ENCODE measurements around the gene SESN1.
"Not testable (repeated sequence)": the region's sequence is repeated elsewhere in the genome, so short reads cannot be mapped to it uniquely, and the experiment has no call there.

SESN1 gene

DNA sequence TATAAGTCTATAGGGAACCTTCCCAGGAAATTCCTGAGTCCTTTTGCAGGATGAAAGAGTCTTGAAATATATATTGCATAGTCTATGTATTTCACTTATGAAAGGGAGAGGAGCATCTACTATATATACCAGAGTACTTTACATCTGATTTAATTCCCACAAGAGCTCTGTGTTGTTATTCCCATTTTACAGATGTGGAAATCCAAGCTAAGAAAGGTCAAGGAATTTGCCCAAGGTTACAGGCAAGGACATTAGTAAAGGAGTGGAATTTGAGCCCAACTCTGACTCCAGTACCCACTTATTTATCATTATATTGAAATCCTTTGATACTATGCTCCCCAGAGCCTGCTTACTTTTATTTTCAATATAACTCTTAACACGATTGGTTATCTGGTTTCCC, 2.6 kb downstream of the SESN1 start:
- FAIRE-seq: no peak
- no peak for TF ChIP-seq POLR2A (IDR thresholded peaks at IDR 0.05; ENCODE audit: low read depth, low read length)
- TF ChIP-seq POLR2AphosphoS5 (IDR thresholded peaks at IDR 0.05; ENCODE audit: low read depth, low read length): no peak
- no peak for TF ChIP-seq TAF1 (IDR thresholded peaks at IDR 0.05; ENCODE audit: borderline replicate concordance, low read depth, low read length)
- no peak for DNase-seq (ENCODE audit: insufficient read length)

DNA sequence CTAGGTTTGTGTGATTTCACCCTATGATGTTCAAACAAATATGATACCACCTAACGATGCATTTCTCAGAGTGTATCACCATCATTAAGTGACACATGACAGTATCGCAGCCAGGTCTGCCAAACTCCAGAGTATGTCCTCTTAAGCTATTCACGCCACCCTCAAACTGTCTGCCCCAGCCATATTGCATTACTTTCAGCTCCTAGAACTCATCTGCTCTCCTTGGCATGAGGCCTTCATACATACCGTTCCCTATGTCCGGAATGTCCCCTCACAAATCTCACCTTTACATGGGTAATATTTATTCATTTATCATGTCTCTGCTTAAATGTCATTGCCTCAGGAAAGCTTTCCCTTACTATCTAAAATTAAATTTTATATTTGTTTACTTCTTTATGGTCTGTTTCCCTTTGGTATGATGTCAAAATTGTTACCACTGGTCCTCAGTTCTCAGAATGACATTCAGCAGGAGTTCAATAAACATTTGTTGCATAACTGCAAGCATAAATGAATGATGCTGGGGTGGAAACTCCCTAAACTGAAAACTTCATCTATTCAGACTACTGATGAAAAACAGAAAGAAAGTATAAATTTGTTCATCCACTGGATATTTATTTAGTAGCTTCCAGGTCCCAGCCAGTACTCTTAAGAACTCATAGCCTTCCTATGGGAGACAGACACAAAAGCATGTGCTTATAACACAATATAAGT, 3.2 kb downstream of the SESN1 start:
- FAIRE-seq (no peak), DNase-seq (ENCODE audit: insufficient read length) (no peak)
- TF ChIP-seq TAF1 (IDR thresholded peaks at IDR 0.05; ENCODE audit: borderline replicate concordance, low read depth, low read length): no peak
- no peak for TF ChIP-seq POLR2AphosphoS5 (IDR thresholded peaks at IDR 0.05; ENCODE audit: low read depth, low read length)
- TF ChIP-seq POLR2A (IDR thresholded peaks at IDR 0.05; ENCODE audit: low read depth, low read length): no peak

- TF ChIP-seq POLR2AphosphoS5 (IDR thresholded peaks at IDR 0.05; ENCODE audit: low read depth, low read length): no peak
- TF ChIP-seq TAF1 (IDR thresholded peaks at IDR 0.05; ENCODE audit: borderline replicate concordance, low read depth, low read length): no peak
- no peak for TF ChIP-seq POLR2A (IDR thresholded peaks at IDR 0.05; ENCODE audit: low read depth, low read length)
- DNase-seq (ENCODE audit: insufficient read length) (no peak), FAIRE-seq (no peak)
These were observed 5.7 kb downstream of the SESN1 start for GRCh38 chr6:109088995-109089394.

DNA sequence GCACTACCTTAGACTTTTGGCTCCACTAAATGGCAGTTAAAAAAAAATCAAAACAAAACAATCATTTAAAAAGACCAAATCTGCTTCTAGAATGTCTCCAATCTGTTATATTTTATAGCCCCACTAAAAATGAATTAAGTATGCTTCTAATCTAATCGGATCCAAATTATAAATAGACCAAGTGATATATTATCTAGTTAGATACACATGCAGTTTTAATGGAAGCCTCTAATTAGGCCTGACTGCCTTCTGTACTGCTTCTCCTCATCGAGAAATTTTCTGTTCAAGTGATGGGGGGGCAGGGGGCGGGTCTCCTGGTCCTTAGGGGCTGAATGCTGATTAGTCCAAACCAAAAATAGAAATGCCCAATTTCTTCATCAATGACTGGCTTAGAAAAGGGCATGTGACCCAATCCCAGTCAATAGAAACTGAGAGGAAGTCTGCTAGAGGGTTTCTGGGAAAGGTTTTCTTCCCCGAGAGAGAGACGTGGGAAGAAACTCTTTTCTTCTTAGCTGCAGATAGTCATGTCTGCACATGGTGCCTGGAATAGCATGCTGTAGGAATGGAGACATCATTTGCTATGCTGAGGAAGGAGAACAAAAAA, 6.9 kb downstream of the SESN1 start:
- DNase-seq (ENCODE audit: insufficient read length) (no peak), FAIRE-seq (no peak)
- TF ChIP-seq POLR2AphosphoS5 (IDR thresholded peaks at IDR 0.05; ENCODE audit: low read depth, low read length): no peak
- no peak for TF ChIP-seq POLR2A (IDR thresholded peaks at IDR 0.05; ENCODE audit: low read depth, low read length)
- TF ChIP-seq TAF1 (IDR thresholded peaks at IDR 0.05; ENCODE audit: borderline replicate concordance, low read depth, low read length): no peak

- not testable (repeated sequence) for DNase-seq (ENCODE audit: insufficient read length); FAIRE-seq
These were observed 10.5 kb downstream of the SESN1 start for GRCh38 chr6:109084146-109084545.

GRCh38 chr6:109083657-109084056, 11.0 kb downstream of the SESN1 start:
- TF ChIP-seq POLR2A (IDR thresholded peaks at IDR 0.05; ENCODE audit: low read depth, low read length) (no peak), TAF1 (IDR thresholded peaks at IDR 0.05; ENCODE audit: borderline replicate concordance, low read depth, low read length) (no peak), POLR2AphosphoS5 (IDR thresholded peaks at IDR 0.05; ENCODE audit: low read depth, low read length) (no peak)
- no peak for DNase-seq (ENCODE audit: insufficient read length)
- FAIRE-seq: peak; percentile 27

- DNase-seq (ENCODE audit: insufficient read length) (no peak), FAIRE-seq (peak; percentile 50)
- TF ChIP-seq TAF1 (IDR thresholded peaks at IDR 0.05; ENCODE audit: borderline replicate concordance, low read depth, low read length): no peak
- no peak for TF ChIP-seq POLR2AphosphoS5 (IDR thresholded peaks at IDR 0.05; ENCODE audit: low read depth, low read length)
- TF ChIP-seq POLR2A (IDR thresholded peaks at IDR 0.05; ENCODE audit: low read depth, low read length): no peak
These were observed 12.5 kb downstream of the SESN1 start for GRCh38 chr6:109082188-109082577.

GRCh38 chr6:109081516-109082187, 13.0 kb downstream of the SESN1 start:
- no peak for TF ChIP-seq POLR2AphosphoS5 (IDR thresholded peaks at IDR 0.05; ENCODE audit: low read depth, low read length)
- no peak for TF ChIP-seq POLR2A (IDR thresholded peaks at IDR 0.05; ENCODE audit: low read depth, low read length)
- no peak for TF ChIP-seq TAF1 (IDR thresholded peaks at IDR 0.05; ENCODE audit: borderline replicate concordance, low read depth, low read length)
- FAIRE-seq (no peak), DNase-seq (ENCODE audit: insufficient read length) (no peak)

DNA sequence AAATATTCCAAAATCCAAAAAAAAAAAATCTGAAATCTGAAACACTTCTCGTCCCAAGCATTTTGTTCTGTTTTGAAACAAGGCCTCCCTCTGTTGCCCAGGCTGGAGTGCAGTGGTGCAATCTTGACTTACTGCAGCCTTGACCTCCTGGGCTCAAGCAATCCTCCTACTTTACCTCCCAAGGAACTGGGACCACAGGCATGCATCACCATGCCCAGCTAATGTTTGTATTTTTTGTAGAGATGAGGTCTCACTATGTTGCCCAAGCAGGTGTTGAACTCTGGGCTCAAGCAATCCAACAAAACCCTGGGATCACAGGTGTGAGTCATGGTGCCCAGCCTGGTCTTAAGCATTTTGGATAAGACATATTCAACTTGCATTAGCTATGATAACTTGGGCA, 13.6 kb downstream of the SESN1 start:
- no peak for DNase-seq (ENCODE audit: insufficient read length)
- FAIRE-seq: no peak
- TF ChIP-seq POLR2AphosphoS5 (IDR thresholded peaks at IDR 0.05; ENCODE audit: low read depth, low read length): no peak
- TF ChIP-seq POLR2A (IDR thresholded peaks at IDR 0.05; ENCODE audit: low read depth, low read length): no peak
- no peak for TF ChIP-seq TAF1 (IDR thresholded peaks at IDR 0.05; ENCODE audit: borderline replicate concordance, low read depth, low read length)

- no peak for DNase-seq (ENCODE audit: insufficient read length)
- TF ChIP-seq TAF1 (IDR thresholded peaks at IDR 0.05; ENCODE audit: borderline replicate concordance, low read depth, low read length) (no peak), POLR2A (IDR thresholded peaks at IDR 0.05; ENCODE audit: low read depth, low read length) (no peak), POLR2AphosphoS5 (IDR thresholded peaks at IDR 0.05; ENCODE audit: low read depth, low read length) (no peak)
- FAIRE-seq: no peak
These were observed 14.7 kb downstream of the SESN1 start for GRCh38 chr6:109079981-109080380.

DNA sequence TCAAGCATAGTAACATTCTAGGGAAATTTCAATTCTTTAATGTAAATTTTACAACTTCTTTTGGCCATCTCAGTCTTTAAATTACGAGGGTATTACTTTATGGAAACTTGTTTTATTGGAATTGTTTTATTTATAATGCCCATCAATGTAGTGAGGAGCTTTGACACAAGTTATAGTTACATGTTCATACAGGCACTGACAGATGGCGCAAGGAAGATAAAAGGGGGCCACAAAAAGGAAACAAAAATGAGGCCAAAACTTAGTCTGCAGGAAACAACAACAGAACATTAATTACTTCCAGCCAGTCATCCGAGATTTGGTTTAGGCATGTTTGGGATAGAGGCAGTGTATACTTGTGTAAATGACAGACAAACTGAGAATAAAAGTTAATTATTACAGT, 18.3 kb downstream of the SESN1 start:
- FAIRE-seq (no peak), DNase-seq (ENCODE audit: insufficient read length) (no peak)
- TF ChIP-seq TAF1 (IDR thresholded peaks at IDR 0.05; ENCODE audit: borderline replicate concordance, low read depth, low read length): no peak
- no peak for TF ChIP-seq POLR2A (IDR thresholded peaks at IDR 0.05; ENCODE audit: low read depth, low read length)
- TF ChIP-seq POLR2AphosphoS5 (IDR thresholded peaks at IDR 0.05; ENCODE audit: low read depth, low read length): no peak

- TF ChIP-seq POLR2AphosphoS5 (IDR thresholded peaks at IDR 0.05; ENCODE audit: low read depth, low read length): no peak
- no peak for FAIRE-seq
- no peak for DNase-seq (ENCODE audit: insufficient read length)
These were observed 18.7 kb downstream of the SESN1 start for GRCh38 chr6:109075934-109076333.

Measured in GM12892 (cell line).